Umbilical cord (tissue), 2 donors: ENCODE results near the gene GTPBP3. TPM values are rescaled to one million over a fixed set of nuclear protein-coding genes. Genes with fewer than 3 reads are reported as not detected.
"Not testable (repeated sequence)": the region's sequence is repeated elsewhere in the genome, so short reads cannot be mapped to it uniquely, and the experiment has no call there.

ENCODE experiments used
- DNase-seq: peaks from one replicate; pipeline ENCODE4 v3.0.0-alpha.2; 2015; ENCODE audit warnings: low spot score
- total RNA-seq: library from RNA; depleted of rRNA; stranded (reverse); fragments of >200 nt; gene quantifications from one replicate; pipeline ENCODE4 v1.2.3, GENCODE V29; 2014; ENCODE audit warnings: low replicate concordance; ENCODE audit not compliant: insufficient read depth

GTPBP3 gene
- total RNA-seq, 1 donor from 2014 or later = 13.7 TPM

GRCh38 chr19:17341386-17341785 is 4.0 kb downstream of the GTPBP3 start:
- no peak for DNase-seq

- no peak for DNase-seq
Observed at GRCh38 chr19:17341845-17342244, 4.5 kb downstream of the GTPBP3 start.

GRCh38 chr19:17346109-17346671 is 8.8 kb downstream of the GTPBP3 start:
- DNase-seq = peak; percentile 64

- DNase-seq = peak; percentile 33
Observed at GRCh38 chr19:17347361-17347760, 10.0 kb downstream of the GTPBP3 start.

GRCh38 chr19:17347877-17348276 is 10.5 kb downstream of the GTPBP3 start:
- DNase-seq = no peak

GRCh38 chr19:17348700-17349099 is 11.3 kb downstream of the GTPBP3 start:
- peak; percentile 74 for DNase-seq

- no peak for DNase-seq
Observed at GRCh38 chr19:17351815-17352435, 14.6 kb downstream of the GTPBP3 start.

- peak; percentile 22 for DNase-seq
Observed at GRCh38 chr19:17352608-17353280, 15.4 kb downstream of the GTPBP3 start.

- no peak for DNase-seq
Observed at GRCh38 chr19:17353386-17353785, 16.0 kb downstream of the GTPBP3 start.

GRCh38 chr19:17357078-17357666 is 19.8 kb downstream of the GTPBP3 start:
- no peak for DNase-seq

- no peak for DNase-seq
Observed at GRCh38 chr19:17357724-17358123, 20.4 kb downstream of the GTPBP3 start.

GRCh38 chr19:17358395-17358794 is 21.0 kb downstream of the GTPBP3 start:
- DNase-seq = no peak

GRCh38 chr19:17359905-17360800 is 22.8 kb downstream of the GTPBP3 start:
- DNase-seq = no peak

- DNase-seq = not testable (repeated sequence)
Observed at GRCh38 chr19:17363852-17364605, 26.7 kb downstream of the GTPBP3 start.

GRCh38 chr19:17365361-17365760 is 28.0 kb downstream of the GTPBP3 start:
- DNase-seq = no peak

GRCh38 chr19:17370026-17370587 is 32.8 kb downstream of the GTPBP3 start:
- DNase-seq = peak; percentile 52

- DNase-seq = no peak
Observed at GRCh38 chr19:17376935-17377600, 39.7 kb downstream of the GTPBP3 start, which contains the start of gene PLVAP. Gene PLVAP (minus strand): TSS chr19:17377342. CDS start chr19:17377288, 54 bp downstream.

- DNase-seq = no peak
Observed at GRCh38 chr19:17378271-17378670, 40.9 kb downstream of the GTPBP3 start.

- DNase-seq = no peak
Observed at GRCh38 chr19:17379221-17379631, 41.9 kb downstream of the GTPBP3 start.
